Thyroid gland (tissue), 4 donors: ENCODE measurements around the gene CACFD1. TPM values are rescaled to one million over a fixed set of nuclear protein-coding genes. Genes with fewer than 3 reads are reported as not detected.

ENCODE experiments used
- DNase-seq, 2 donors: peaks; one replicate each; pipeline ENCODE4 v3.0.0-alpha.2; 2019
- H3K27ac ChIP-seq, 3 donors: fragments of 200-600 bp; sonication (generic); 1 replicate in 2 of 3; 2 replicates in 1 of 3; pipeline ENCODE4 v1.5.1; 2016 to 2019; ENCODE audit warnings: mild to moderate bottlenecking in 1 of 3, moderate library complexity in 1 of 3
- H3K27me3 ChIP-seq: fragments of 200-600 bp; sonication (generic); one replicate; pipeline ENCODE4 v1.5.1; 2019
- H3K36me3 ChIP-seq, 2 donors: fragments of 200-600 bp; sonication (generic); one replicate each; pipeline ENCODE4 v1.5.1; 2016 to 2019
- H3K4me1 ChIP-seq, 2 donors: fragments of 200-600 bp; sonication (generic); one replicate each; pipeline ENCODE4 v1.5.1; 2017 to 2019
- H3K4me3 ChIP-seq, 3 donors: fragments of 200-600 bp; sonication (generic); replicated peaks in 1 of 3; 1 replicate in 2 of 3; 2 replicates in 1 of 3; pipeline ENCODE4 v1.5.1; 2016; ENCODE audit warnings: mild to moderate bottlenecking in 1 of 3
- H3K9me3 ChIP-seq: fragments of 200-600 bp; sonication (generic); one replicate; pipeline ENCODE4 v1.5.1; 2017
- POLR2A ChIP-seq, 2 donors: fragments of 450-650 bp; IDR thresholded peaks; one replicate each; pipeline ENCODE4 v1.6.1; 2017; ENCODE audit warnings: antibody characterized with exemption in 2 of 2, mild to moderate bottlenecking in 2 of 2, moderate library complexity in 1 of 2
- WGBS, 2 donors: methylation state at CpG; one replicate each; pipeline ENCODE4 v1.1.5; 2017; 5-methylcytosine and 5-hydroxymethylcytosine counted together
- intact Hi-C: fragments of 100-400 bp; cut with DNase I; formaldehyde crosslinking; loops from one replicate; pipeline ENCODE4 v1.15.1; 2023
- total RNA-seq, 4 donors: library from RNA; depleted of rRNA; stranded (reverse); fragments of >200 nt; gene quantifications; one replicate each; pipeline ENCODE4 v1.2.3, GENCODE V29; 2016
- TF ChIP-seq, protein P1 (sequence below), 6 experiments: fragments of 200-600 bp in 3 of 6; fragments of 450-650 bp in 3 of 6; sonication (generic) in 3 of 6; IDR thresholded peaks; one replicate each; pipeline ENCODE4 v1.5.1; 2016 to 2019; ENCODE audit warnings: antibody characterized with exemption in 6 of 6, mild to moderate bottlenecking in 2 of 6, inconsistent platforms in 1 of 6, moderate library complexity in 1 of 6

Gene CACFD1
- total RNA-seq, 4 donors from 2014 or later, result 21.4 to 36.7 (median 33.5) TPM

DNA sequence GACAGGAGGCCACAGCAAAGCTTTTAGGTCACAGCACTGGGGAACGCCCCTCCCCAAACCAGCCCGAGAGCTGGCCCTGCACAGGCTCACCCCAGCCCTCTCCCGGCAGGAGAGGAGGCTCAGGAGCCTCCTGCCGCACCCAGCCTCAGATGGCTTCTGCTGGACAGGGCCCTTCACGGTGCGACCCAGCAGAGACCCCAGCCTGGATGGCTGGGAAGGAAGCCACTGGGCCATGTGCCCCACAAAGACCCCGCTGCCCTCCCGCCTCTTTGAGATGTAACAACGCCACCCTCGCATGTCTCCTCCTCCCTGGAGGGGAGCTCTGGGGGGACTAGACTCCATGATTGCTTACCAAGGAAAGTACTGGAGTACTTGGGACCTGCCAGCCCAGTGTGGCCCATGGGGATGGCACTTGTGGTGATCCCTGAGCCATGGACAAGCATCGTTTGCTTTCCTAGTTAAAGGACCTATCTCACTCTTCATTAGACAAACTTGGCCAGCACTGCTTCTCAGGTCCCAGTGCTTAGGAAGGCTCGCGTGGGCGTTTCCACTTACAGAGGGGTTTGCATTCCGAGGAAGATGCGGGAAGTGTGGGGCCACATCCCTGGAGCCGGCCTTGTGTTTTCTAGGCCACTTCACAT lies 56.0 kb downstream of the CACFD1 start:
- WGBS, 2 donors, result 58 to 68% methylated on average over 13 to 17 of the region's 17 CpGs
- DNase-seq, result peak; percentile 60 to 82
- H3K4me3 ChIP-seq, result no peak overlapping the region
- peaks cover 22 to 38% of the 10 kb centered on the region in 2 donors for H3K4me1 ChIP-seq
- H3K27ac ChIP-seq, result no peak overlapping the region
- no peaks in the 10 kb centered on the region for H3K9me3 ChIP-seq
- no peak for TF ChIP-seq POLR2A (IDR thresholded peaks at IDR 0.05)
- TF ChIP-seq, protein P1, sequence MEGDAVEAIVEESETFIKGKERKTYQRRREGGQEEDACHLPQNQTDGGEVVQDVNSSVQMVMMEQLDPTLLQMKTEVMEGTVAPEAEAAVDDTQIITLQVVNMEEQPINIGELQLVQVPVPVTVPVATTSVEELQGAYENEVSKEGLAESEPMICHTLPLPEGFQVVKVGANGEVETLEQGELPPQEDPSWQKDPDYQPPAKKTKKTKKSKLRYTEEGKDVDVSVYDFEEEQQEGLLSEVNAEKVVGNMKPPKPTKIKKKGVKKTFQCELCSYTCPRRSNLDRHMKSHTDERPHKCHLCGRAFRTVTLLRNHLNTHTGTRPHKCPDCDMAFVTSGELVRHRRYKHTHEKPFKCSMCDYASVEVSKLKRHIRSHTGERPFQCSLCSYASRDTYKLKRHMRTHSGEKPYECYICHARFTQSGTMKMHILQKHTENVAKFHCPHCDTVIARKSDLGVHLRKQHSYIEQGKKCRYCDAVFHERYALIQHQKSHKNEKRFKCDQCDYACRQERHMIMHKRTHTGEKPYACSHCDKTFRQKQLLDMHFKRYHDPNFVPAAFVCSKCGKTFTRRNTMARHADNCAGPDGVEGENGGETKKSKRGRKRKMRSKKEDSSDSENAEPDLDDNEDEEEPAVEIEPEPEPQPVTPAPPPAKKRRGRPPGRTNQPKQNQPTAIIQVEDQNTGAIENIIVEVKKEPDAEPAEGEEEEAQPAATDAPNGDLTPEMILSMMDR (IDR thresholded peaks at IDR 0.05), result no peak
- H3K36me3 ChIP-seq, result no peaks in the 10 kb centered on the region
- no peaks in the 10 kb centered on the region for H3K27me3 ChIP-seq
- intact Hi-C loops, result no loop called here

DNA sequence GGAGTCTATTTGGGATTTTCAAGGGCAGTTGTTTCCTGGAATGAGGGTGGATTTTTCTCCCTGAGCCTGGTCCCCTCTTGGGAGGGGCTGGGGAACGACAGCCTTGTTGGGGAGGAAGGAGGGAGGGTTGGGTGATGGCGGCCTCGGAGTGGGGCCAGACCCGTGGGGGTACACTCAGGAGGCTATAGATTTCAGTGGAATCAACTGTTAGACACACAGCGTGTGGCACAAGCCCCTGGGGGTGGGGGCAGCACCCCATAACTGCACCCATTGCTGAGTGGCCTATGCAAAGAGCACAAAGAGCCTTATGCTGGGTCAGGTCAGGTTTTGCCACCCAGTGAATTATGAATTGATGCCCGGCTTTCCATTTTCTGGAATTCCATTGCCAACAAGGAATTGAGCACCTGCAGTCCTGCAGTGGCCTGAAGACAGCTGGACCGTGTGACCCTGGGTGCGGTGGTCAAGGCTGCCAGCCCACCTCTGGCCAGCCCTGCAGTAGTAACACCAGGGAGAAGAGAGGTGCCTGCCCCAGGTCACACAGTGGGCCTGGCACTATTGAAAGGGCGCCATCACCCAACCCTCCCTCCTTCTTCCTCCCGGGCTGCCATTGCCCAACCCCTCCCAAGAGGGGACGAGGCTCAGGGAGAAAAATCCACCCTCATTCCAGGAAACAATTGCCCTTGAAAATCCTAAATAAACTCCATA lies 56.6 kb downstream of the CACFD1 start:
- H3K27ac ChIP-seq, result no peak overlapping the region
- H3K27me3 ChIP-seq, result no peaks in the 10 kb centered on the region
- DNase-seq, result no peak
- TF ChIP-seq, protein P1 (IDR thresholded peaks at IDR 0.05), result no peak
- no peak for TF ChIP-seq POLR2A (IDR thresholded peaks at IDR 0.05)
- H3K4me1 ChIP-seq, result peaks cover 22 to 38% of the 10 kb centered on the region in 2 donors
- 46 to 55% methylated on average over 8 to 11 of the region's 11 CpGs for WGBS, 2 donors
- intact Hi-C loops, result no loop called here
- no peak overlapping the region for H3K4me3 ChIP-seq
- no peaks in the 10 kb centered on the region for H3K9me3 ChIP-seq
- no peaks in the 10 kb centered on the region for H3K36me3 ChIP-seq

DNA sequence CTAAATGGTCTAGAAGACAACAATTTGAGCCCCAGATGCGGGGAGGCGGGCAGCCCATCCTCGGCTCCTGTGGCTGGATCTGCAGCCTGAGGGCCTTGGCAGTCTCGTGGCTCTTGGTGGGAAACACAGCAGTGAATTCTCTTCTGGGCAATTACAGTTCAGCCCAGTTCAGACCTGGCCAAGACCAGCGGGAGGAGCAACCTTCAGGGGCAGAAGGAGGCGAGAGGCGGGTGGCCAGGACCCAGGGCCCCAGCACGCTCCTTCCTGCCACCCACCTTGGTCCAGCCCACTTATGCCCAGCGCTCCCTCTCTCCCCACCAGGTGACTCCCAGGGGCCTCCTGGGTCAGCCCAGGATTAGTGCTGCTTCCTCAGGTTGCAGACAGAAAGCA lies 57.2 kb downstream of the CACFD1 start:
- Histone ChIP-seq H3K4me3 (no peak overlapping the region), H3K27ac (no peak overlapping the region), H3K36me3 (no peaks in the 10 kb centered on the region), H3K27me3 (no peaks in the 10 kb centered on the region), H3K9me3 (no peaks in the 10 kb centered on the region), H3K4me1 (peaks cover 22 to 38% of the 10 kb centered on the region in 2 donors)
- no peak for TF ChIP-seq POLR2A (IDR thresholded peaks at IDR 0.05)
- TF ChIP-seq, protein P1 (IDR thresholded peaks at IDR 0.05), result no peak
- DNase-seq, result no peak
- 87 to 92% methylated on average over 4 to 9 of the region's 9 CpGs for WGBS, 2 donors
- intact Hi-C loops, result no loop called here

DNA sequence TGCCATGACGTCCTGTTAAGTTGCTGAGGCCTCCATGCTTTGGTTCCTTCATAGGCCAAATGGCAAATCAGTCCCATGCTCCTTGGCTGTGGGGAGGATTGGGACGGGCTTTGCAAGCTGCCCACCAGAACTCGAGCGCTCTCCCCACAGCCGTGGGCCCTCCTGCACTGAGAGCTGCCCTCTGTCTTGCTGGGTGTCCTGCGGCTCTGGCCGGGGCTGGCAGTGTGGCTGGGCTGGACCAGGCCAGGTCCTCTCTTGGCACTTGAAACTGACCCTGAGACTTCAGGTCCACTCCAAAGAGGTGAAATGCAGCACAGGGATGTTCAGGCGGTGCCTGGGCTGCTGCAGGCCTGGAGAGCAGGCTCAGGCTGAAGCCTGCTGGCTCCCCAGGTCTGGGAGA lies 57.9 kb downstream of the CACFD1 start:
- Histone ChIP-seq H3K4me1 (peaks cover 22 to 38% of the 10 kb centered on the region in 2 donors), H3K4me3 (no peak overlapping the region), H3K27me3 (no peaks in the 10 kb centered on the region), H3K27ac (no peak overlapping the region), H3K36me3 (no peaks in the 10 kb centered on the region), H3K9me3 (no peaks in the 10 kb centered on the region)
- 84 to 90% methylated on average over 2 to 7 of the region's 8 CpGs for WGBS, 2 donors
- intact Hi-C loops, result no loop called here
- no peak for DNase-seq
- no peak for TF ChIP-seq POLR2A (IDR thresholded peaks at IDR 0.05)
- TF ChIP-seq, protein P1 (IDR thresholded peaks at IDR 0.05), result no peak

DNA sequence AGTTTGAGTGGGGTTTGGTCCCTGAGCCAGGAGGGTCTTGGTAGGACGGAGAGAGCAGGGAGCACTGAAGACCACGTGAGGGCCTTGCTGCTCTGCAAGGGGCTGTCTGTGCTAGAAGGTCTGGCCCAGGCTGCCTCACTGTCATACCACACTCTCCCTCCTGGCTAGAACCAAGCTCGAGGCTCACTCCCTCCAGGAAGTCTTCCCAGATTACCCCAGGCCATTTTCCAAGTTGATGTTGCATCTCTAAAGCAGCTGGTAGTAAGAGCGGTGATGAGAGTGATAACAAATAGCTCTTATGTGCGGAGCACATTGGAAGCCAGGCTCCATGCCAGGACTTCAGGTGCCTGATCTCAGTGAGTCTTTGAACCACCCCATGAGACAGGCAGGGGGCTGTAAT lies 58.4 kb downstream of the CACFD1 start:
- no peaks in the 10 kb centered on the region for H3K9me3 ChIP-seq
- intact Hi-C loops, result no loop called here
- TF ChIP-seq, protein P1 (IDR thresholded peaks at IDR 0.05), result no peak
- no peak for TF ChIP-seq POLR2A (IDR thresholded peaks at IDR 0.05)
- DNase-seq, result no peak
- WGBS, 2 donors, result 82 to 93% methylated on average over 5 of the region's 5 CpGs
- H3K4me3 ChIP-seq, result no peak overlapping the region
- peaks cover 22 to 36% of the 10 kb centered on the region in 2 donors for H3K4me1 ChIP-seq
- no peaks in the 10 kb centered on the region for H3K27me3 ChIP-seq
- H3K27ac ChIP-seq, result no peak overlapping the region
- no peaks in the 10 kb centered on the region for H3K36me3 ChIP-seq
